CD4-positive, alpha-beta T cell treated with Interleukin-1 beta for 1 hour (primary cell): Measurements from ENCODE around the gene MRPL12.

Experiments used
- DNase-seq, 2 donors: peaks; one replicate each; pipeline ENCODE4 v3.0.0-alpha.2; 2020 to 2022

The MRPL12 gene

GRCh38 chr17:81741594-81742452, 38.7 kb downstream of the MRPL12 start:
- DNase-seq: no peak
